MM.1S (cell line): Measurements from ENCODE around the gene LAMA3.

Source experiments
- DNase-seq: peaks from one replicate; pipeline ENCODE4 v3.0.0-alpha.2; 2015
- H2AFZ ChIP-seq: fragments of 300-600 bp; sonication (generic); 2 replicates; pipeline ENCODE4 v1.6.0; 2016; ENCODE audit warnings: antibody characterized with exemption, low read length
- H3F3A ChIP-seq: fragments of 300-600 bp; sonication (generic); 2 replicates; pipeline ENCODE4 v1.6.1; 2016; ENCODE audit warnings: mild to moderate bottlenecking, antibody characterized with exemption, low read length, moderate library complexity, mixed read lengths; ENCODE audit not compliant: insufficient read depth
- H3K27ac ChIP-seq: fragments of 300-600 bp; sonication (generic); 2 replicates; pipeline ENCODE4 v1.5.1; 2016; ENCODE audit warnings: mild to moderate bottlenecking, low read length
- H3K27me3 ChIP-seq: fragments of 300-600 bp; sonication (generic); replicated peaks from 2 replicates; pipeline ENCODE4 v1.6.0; 2016; ENCODE audit warnings: low read length; ENCODE audit not compliant: insufficient read depth
- H3K36me3 ChIP-seq: fragments of 300-600 bp; sonication (generic); replicated peaks from 2 replicates; pipeline ENCODE4 v1.6.1; 2016; ENCODE audit warnings: mild to moderate bottlenecking, low read length, mixed read lengths; ENCODE audit not compliant: insufficient read depth
- H3K4me1 ChIP-seq: fragments of 300-600 bp; sonication (generic); 2 replicates; pipeline ENCODE4 v1.6.1; 2016; ENCODE audit warnings: low read length, mixed read lengths
- H3K4me2 ChIP-seq: fragments of 300-600 bp; sonication (generic); 2 replicates; pipeline ENCODE4 v1.6.0; 2016; ENCODE audit warnings: low read depth, low read length
- H3K4me3 ChIP-seq: fragments of 300-600 bp; sonication (generic); 2 replicates; pipeline ENCODE4 v1.5.1; 2016; ENCODE audit warnings: low read length, mixed read lengths
- H3K79me2 ChIP-seq: fragments of 300-600 bp; sonication (generic); 2 replicates; pipeline ENCODE4 v1.6.1; 2016; ENCODE audit warnings: mixed run types, low read length, mixed read lengths
- H3K9ac ChIP-seq: fragments of 300-600 bp; sonication (generic); 2 replicates; pipeline ENCODE4 v1.6.1; 2016; ENCODE audit warnings: low read length, mixed read lengths
- H3K9me2 ChIP-seq: fragments of 300-600 bp; sonication (generic); replicated peaks from 2 replicates; pipeline ENCODE4 v1.6.1; 2016; ENCODE audit warnings: mild to moderate bottlenecking, low read length, mixed read lengths; ENCODE audit not compliant: insufficient read depth
- H3K9me3 ChIP-seq: fragments of 300-600 bp; sonication (generic); replicated peaks from 2 replicates; pipeline ENCODE4 v1.6.1; 2016; ENCODE audit warnings: mild to moderate bottlenecking, low read length, mixed read lengths; ENCODE audit not compliant: insufficient read depth
- H4K20me1 ChIP-seq: fragments of 300-600 bp; sonication (generic); 2 replicates; pipeline ENCODE4 v1.6.1; 2016; ENCODE audit warnings: mild to moderate bottlenecking, low read length, moderate library complexity, mixed read lengths; ENCODE audit not compliant: insufficient read depth
- CTCF ChIP-seq: fragments of 300-600 bp; sonication (generic); IDR thresholded peaks from 2 replicates; pipeline ENCODE4 v1.5.1; 2016; ENCODE audit warnings: antibody characterized with exemption, low read length, mixed read lengths
- EZH2 ChIP-seq: fragments of 300-600 bp; sonication (generic); optimal IDR thresholded peaks from 2 replicates; pipeline ENCODE3; 2017; ENCODE audit warnings: low read depth, mild to moderate bottlenecking, antibody characterized with exemption, low read length, mixed read lengths
- EZH2phosphoT487 ChIP-seq: fragments of 300-600 bp; sonication (generic); IDR thresholded peaks from 2 replicates; pipeline ENCODE4 v1.6.1; 2018; ENCODE audit warnings: antibody characterized with exemption, low read length

LAMA3 gene

GRCh38 chr18:23875966-23876895, 187.0 kb downstream of the LAMA3 start:
- Histone ChIP-seq H3K9me2 (no peaks in the 10 kb centered on the region), H3F3A (no peaks in the 10 kb centered on the region), H2AFZ (no peak overlapping the region), H3K79me2 (no peaks in the 10 kb centered on the region), H3K4me2 (no peak overlapping the region), H3K27me3 (no peaks in the 10 kb centered on the region), H3K9me3 (no peaks in the 10 kb centered on the region), H4K20me1 (no peaks in the 10 kb centered on the region), H3K4me1 (0 out of 2 replicates have a peak, but pooled peaks cover 5% of the 10 kb centered on the region), H3K27ac (no peak overlapping the region), H3K9ac (no peak overlapping the region), H3K4me3 (no peak overlapping the region), H3K36me3 (no peaks in the 10 kb centered on the region)
- no peak for DNase-seq
- TF ChIP-seq EZH2 (no peak), CTCF (no peak), EZH2phosphoT487 (no peak)

GRCh38 chr18:23876921-23877320, 187.7 kb downstream of the LAMA3 start:
- Histone ChIP-seq H4K20me1 (no peaks in the 10 kb centered on the region), H3K79me2 (no peaks in the 10 kb centered on the region), H3K4me2 (no peak overlapping the region), H3K36me3 (no peaks in the 10 kb centered on the region), H3K4me3 (no peak overlapping the region), H3K27ac (no peak overlapping the region), H3K9ac (no peak overlapping the region), H3K27me3 (no peaks in the 10 kb centered on the region), H3K9me3 (no peaks in the 10 kb centered on the region), H2AFZ (no peak overlapping the region), H3K9me2 (no peaks in the 10 kb centered on the region), H3K4me1 (0 out of 2 replicates have a peak, but pooled peaks cover 5% of the 10 kb centered on the region), H3F3A (no peaks in the 10 kb centered on the region)
- no peak for DNase-seq
- no peak for TF ChIP-seq EZH2phosphoT487

- no peaks in the 10 kb centered on the region for H3K36me3 ChIP-seq
- H3K79me2 ChIP-seq = no peaks in the 10 kb centered on the region
- TF ChIP-seq EZH2phosphoT487 (no peak), CTCF (no peak), EZH2 (no peak)
Observed at GRCh38 chr18:23877371-23877770, 188.1 kb downstream of the LAMA3 start.

More at GRCh38 chr18:23877371-23877770, 188.1 kb downstream of the LAMA3 start:
- H2AFZ ChIP-seq = no peak overlapping the region
- H3K4me2 ChIP-seq = no peak overlapping the region
- DNase-seq = no peak
- no peaks in the 10 kb centered on the region for H3F3A ChIP-seq
- H3K9ac ChIP-seq = no peak overlapping the region
- H3K9me2 ChIP-seq = no peaks in the 10 kb centered on the region
- H4K20me1 ChIP-seq = no peaks in the 10 kb centered on the region
- H3K4me1 ChIP-seq = 0 out of 2 replicates have a peak, but pooled peaks cover 5% of the 10 kb centered on the region
- H3K27ac ChIP-seq = no peak overlapping the region
- H3K4me3 ChIP-seq = no peak overlapping the region
- no peaks in the 10 kb centered on the region for H3K9me3 ChIP-seq
- no peaks in the 10 kb centered on the region for H3K27me3 ChIP-seq
